ENCODE results near the gene RNF44. TPM values are rescaled to one million over a fixed set of nuclear protein-coding genes. Genes with fewer than 3 reads are reported as not detected.

RNF44 gene
- total and polyA plus RNA-seq, 2 experiments from 2014 or later, result 13.0 to 17.4 TPM

GRCh38 chr5:176559683-176560082, 22.5 kb upstream of the RNF44 start:
- no peaks in the 10 kb centered on the region for H3K27me3 ChIP-seq
- H3K4me1 ChIP-seq (ENCODE audit: insufficient read depth), result no peaks in the 10 kb centered on the region
- no peak overlapping the region for H3K27ac ChIP-seq
- no peaks in the 10 kb centered on the region for H3K9me3 ChIP-seq (ENCODE audit: low read depth)
- no peaks in the 10 kb centered on the region for H4K20me1 ChIP-seq (ENCODE audit: insufficient read depth, poor library complexity, severe bottlenecking)
- no peak for TF ChIP-seq CTCF (IDR thresholded peaks at IDR 0.05; ENCODE audit: poor library complexity)
- TF ChIP-seq EZH2 (IDR thresholded peaks at IDR 0.05; ENCODE audit: borderline replicate concordance), result no peak
- no peak for TF ChIP-seq EZH2phosphoT487 (IDR thresholded peaks at IDR 0.05; ENCODE audit: low read depth, severe bottlenecking, unreplicated experiment)
- DNase-seq (ENCODE audit: low spot score), result no peak
- H2AFZ ChIP-seq, result no peak overlapping the region
- no peaks in the 10 kb centered on the region for H3K79me2 ChIP-seq
- H3K4me3 ChIP-seq, result no peak overlapping the region
- no peaks in the 10 kb centered on the region for H3K9me2 ChIP-seq (replicated peaks; ENCODE audit: insufficient read depth)
- H3K4me2 ChIP-seq, result no peak overlapping the region
- H3K36me3 ChIP-seq (replicated peaks; ENCODE audit: insufficient read depth, low read depth), result no peaks in the 10 kb centered on the region
- WGBS (ENCODE audit: low lambda C conversion rate, missing lambda C conversion rate), result 61% methylated on average over 5 of the region's 5 CpGs

GRCh38 chr5:176557846-176558245, 20.6 kb upstream of the RNF44 start:
- 97% methylated on average over 13 of the region's 13 CpGs for WGBS (ENCODE audit: low lambda C conversion rate, missing lambda C conversion rate)
- H3K4me2 ChIP-seq, result no peak overlapping the region

GRCh38 chr5:176553260-176554085, 16.3 kb upstream of the RNF44 start:
- Histone ChIP-seq H3K4me1 (ENCODE audit: insufficient read depth) (peaks cover 18% of the 10 kb centered on the region), H3K27ac (peak overlapping the region; percentile 90), H3K9me3 (ENCODE audit: low read depth) (no peaks in the 10 kb centered on the region), H3K36me3 (replicated peaks; ENCODE audit: insufficient read depth, low read depth) (no peaks in the 10 kb centered on the region), H2AFZ (no peak overlapping the region), H3K9me2 (replicated peaks; ENCODE audit: insufficient read depth) (no peaks in the 10 kb centered on the region), H4K20me1 (ENCODE audit: insufficient read depth, poor library complexity, severe bottlenecking) (no peaks in the 10 kb centered on the region), H3K4me3 (no peak overlapping the region), H3K79me2 (no peaks in the 10 kb centered on the region), H3K27me3 (no peaks in the 10 kb centered on the region), H3K4me2 (no peak overlapping the region)
- WGBS (ENCODE audit: low lambda C conversion rate, missing lambda C conversion rate), result 72% methylated on average over 18 of the region's 18 CpGs
- DNase-seq (ENCODE audit: low spot score), result peak; percentile 76
- TF ChIP-seq EZH2phosphoT487 (IDR thresholded peaks at IDR 0.05; ENCODE audit: low read depth, severe bottlenecking, unreplicated experiment) (no peak), CTCF (IDR thresholded peaks at IDR 0.05; ENCODE audit: poor library complexity) (no peak), EZH2 (IDR thresholded peaks at IDR 0.05; ENCODE audit: borderline replicate concordance) (no peak)

More at GRCh38 chr5:176557846-176558245, 20.6 kb upstream of the RNF44 start:
- H4K20me1 ChIP-seq (ENCODE audit: insufficient read depth, poor library complexity, severe bottlenecking), result no peaks in the 10 kb centered on the region
- no peaks in the 10 kb centered on the region for H3K9me3 ChIP-seq (ENCODE audit: low read depth)
- H3K27ac ChIP-seq, result no peak overlapping the region
- H3K4me1 ChIP-seq (ENCODE audit: insufficient read depth), result peaks cover 7% of the 10 kb centered on the region
- H3K79me2 ChIP-seq, result no peaks in the 10 kb centered on the region
- no peaks in the 10 kb centered on the region for H3K27me3 ChIP-seq
- H3K4me3 ChIP-seq, result no peak overlapping the region
- no peaks in the 10 kb centered on the region for H3K36me3 ChIP-seq (replicated peaks; ENCODE audit: insufficient read depth, low read depth)
- no peak for DNase-seq (ENCODE audit: low spot score)
- H3K9me2 ChIP-seq (replicated peaks; ENCODE audit: insufficient read depth), result no peaks in the 10 kb centered on the region
- H2AFZ ChIP-seq, result no peak overlapping the region
- no peak for TF ChIP-seq CTCF (IDR thresholded peaks at IDR 0.05; ENCODE audit: poor library complexity)
- no peak for TF ChIP-seq EZH2 (IDR thresholded peaks at IDR 0.05; ENCODE audit: borderline replicate concordance)
- no peak for TF ChIP-seq EZH2phosphoT487 (IDR thresholded peaks at IDR 0.05; ENCODE audit: low read depth, severe bottlenecking, unreplicated experiment)

All from hepatocyte (in vitro differentiated cells).